ENCODE results near the gene KLHL18. TPM values are rescaled to one million over a fixed set of nuclear protein-coding genes. Genes with fewer than 3 reads are reported as not detected.
A peak's percentile ranks its signal among the peaks of the same experiment; 100 is the strongest.
"Not testable (repeated sequence)": the region's sequence is repeated elsewhere in the genome, so short reads cannot be mapped to it uniquely, and the experiment has no call there.

The KLHL18 gene
- total and polyA plus RNA-seq, 12 donors = 10.6 to 62.1 (median 28.3) TPM

GRCh38 chr3:47283591-47284364 lies 1.0 kb downstream of the KLHL18 start:
- Histone ChIP-seq H3K27me3 (no peaks in the 10 kb centered on the region), H3K36me3 (replicated peaks in 1 of 2) (peaks cover 0 to 12% of the 10 kb centered on the region in 2 donors), H3K9me3 (replicated peaks in 1 of 3) (no peaks in the 10 kb centered on the region), H3K4me1 (replicated peaks in 1 of 2) (peaks cover 15 to 46% of the 10 kb centered on the region in 2 donors), H3K4me3 (peak overlapping the region; percentile 63 to 87 (median 76)), H3K27ac (peak overlapping the region in 4 of 5 donors; percentile 90 to 99 (median 91))
- DNase-seq = peak in 4 of 7 donors; percentile 12 to 58 (median 26)
- WGBS, 4 donors = 27 to 46% (median 33%) methylated on average over 8 to 12 of the region's 12 CpGs
- no peak for TF ChIP-seq POLR2A (IDR thresholded peaks at IDR 0.05)
- intact Hi-C loops (cut with DNase I) = loop anchor here in 1 of 2 donors (5.0 kb wide), 1 partner anchor 34 kb away; no protein-coding TSS in a partner anchor

GRCh38 chr3:47288966-47289910 lies 6.5 kb downstream of the KLHL18 start:
- Histone ChIP-seq H3K4me1 (replicated peaks in 1 of 2) (peaks cover 11 to 78% of the 10 kb centered on the region in 2 donors), H3K36me3 (replicated peaks in 1 of 2) (peaks cover 0 to 12% of the 10 kb centered on the region in 2 donors), H3K27ac (peak overlapping the region in 4 of 5 donors; percentile 15 to 55 (median 30)), H3K9me3 (replicated peaks in 1 of 3) (no peaks in the 10 kb centered on the region), H3K4me3 (no peak overlapping the region), H3K27me3 (no peaks in the 10 kb centered on the region)
- peak in 5 of 7 donors; percentile 40 to 68 (median 50) for DNase-seq
- no peak for TF ChIP-seq POLR2A (IDR thresholded peaks at IDR 0.05)
- no peak for TF ChIP-seq CTCF (IDR thresholded peaks at IDR 0.05)
- intact Hi-C loops (cut with DNase I) = no loop called here
- WGBS, 4 donors = 38 to 50% (median 48%) methylated on average over 6 of the region's 6 CpGs

GRCh38 chr3:47291158-47291753 lies 8.5 kb downstream of the KLHL18 start:
- WGBS, 4 donors = 60 to 78% (median 74%) methylated on average over 4 of the region's 4 CpGs
- intact Hi-C loops (cut with DNase I) = no loop called here
- no peak for TF ChIP-seq POLR2A (IDR thresholded peaks at IDR 0.05)
- TF ChIP-seq CTCF (IDR thresholded peaks at IDR 0.05) = no peak
- Histone ChIP-seq H3K4me1 (replicated peaks in 1 of 2) (peaks cover 11 to 59% of the 10 kb centered on the region in 2 donors), H3K27me3 (no peaks in the 10 kb centered on the region), H3K27ac (no peak overlapping the region), H3K36me3 (replicated peaks in 1 of 2) (peaks cover 0 to 12% of the 10 kb centered on the region in 2 donors), H3K4me3 (no peak overlapping the region), H3K9me3 (replicated peaks in 1 of 3) (no peaks in the 10 kb centered on the region)
- peak in 6 of 7 donors; percentile 16 to 70 (median 55) for DNase-seq

- 84 to 88% (median 86%) methylated on average over 9 of the region's 9 CpGs for WGBS, 4 donors
- H3K4me1 ChIP-seq (replicated peaks in 1 of 2) = peaks cover 11 to 53% of the 10 kb centered on the region in 2 donors
These were observed 9.1 kb downstream of the KLHL18 start for GRCh38 chr3:47291754-47292420.

More at GRCh38 chr3:47291754-47292420, 9.1 kb downstream of the KLHL18 start:
- peak overlapping the region in 1 of 5 donors; percentile 1 for H3K27ac ChIP-seq
- H3K27me3 ChIP-seq; H3K4me3 ChIP-seq; H3K9me3 ChIP-seq (replicated peaks in 1 of 3); intact Hi-C loops (cut with DNase I): not testable (repeated sequence)
- DNase-seq = peak in 1 of 7 donors; percentile 28
- H3K36me3 ChIP-seq (replicated peaks in 1 of 2) = peaks cover 0 to 12% of the 10 kb centered on the region in 2 donors

Measured in adrenal gland (tissue), 12 donors.